Spleen (tissue), 11 donors: ENCODE measurements around the gene VPS26B. TPM values are rescaled to one million over a fixed set of nuclear protein-coding genes. Genes with fewer than 3 reads are reported as not detected.
"Not testable (repeated sequence)": the region's sequence is repeated elsewhere in the genome, so short reads cannot be mapped to it uniquely, and the experiment has no call there.

Source experiments
- DNase-seq: peaks from one replicate; pipeline ENCODE4 v3.0.0-alpha.2; 2020
- H3K27ac ChIP-seq, 8 donors: fragments of 200-600 bp; sonication (generic) in 7 of 8; 1 replicate in 4 of 8; 2 replicates in 4 of 8; pipeline versions ENCODE4 v1.5.0 to v1.8.0; 2016 to 2021; ENCODE audit warnings: inconsistent platforms in 4 of 8, mild to moderate bottlenecking in 4 of 8, moderate library complexity in 1 of 8
- H3K27me3 ChIP-seq, 7 donors: fragments of 200-600 bp; sonication (generic) in 6 of 7; replicated peaks in 1 of 7; 1 replicate in 4 of 7; 2 replicates in 3 of 7; pipeline versions ENCODE4 v1.5.0 to v1.8.0; 2016 to 2021; ENCODE audit warnings: inconsistent platforms in 3 of 7, mild to moderate bottlenecking in 1 of 7
- H3K36me3 ChIP-seq, 6 donors: fragments of 200-600 bp; sonication (generic) in 5 of 6; 1 replicate in 4 of 6; 2 replicates in 2 of 6; pipeline versions ENCODE4 v1.5.0 to v1.8.0; 2016 to 2021; ENCODE audit warnings: inconsistent platforms in 2 of 6
- H3K4me1 ChIP-seq, 6 donors: fragments of 200-600 bp; sonication (generic) in 5 of 6; 1 replicate in 3 of 6; 2 replicates in 3 of 6; pipeline versions ENCODE4 v1.5.0 to v1.8.0; 2016 to 2021; ENCODE audit warnings: inconsistent platforms in 3 of 6
- H3K4me3 ChIP-seq, 8 donors: fragments of 200-600 bp; sonication (generic) in 7 of 8; 1 replicate in 4 of 8; 2 replicates in 4 of 8; pipeline versions ENCODE4 v1.5.0 to v1.8.0; 2016 to 2021; ENCODE audit warnings: inconsistent platforms in 4 of 8, mild to moderate bottlenecking in 4 of 8, moderate library complexity in 2 of 8
- H3K9me3 ChIP-seq, 8 donors: fragments of 200-600 bp; sonication (generic) in 7 of 8; 1 replicate in 4 of 8; 2 replicates in 4 of 8; pipeline versions ENCODE4 v1.5.0 to v1.8.0; 2016 to 2021; ENCODE audit warnings: inconsistent platforms in 4 of 8
- POLR2A ChIP-seq, 3 donors: fragments of 450-650 bp; IDR thresholded peaks; one replicate each; pipeline ENCODE4 v1.5.1; 2017; ENCODE audit warnings: antibody characterized with exemption in 3 of 3, mild to moderate bottlenecking in 1 of 3
- POLR2AphosphoS5 ChIP-seq, 3 donors: sonication (generic); formaldehyde crosslinking; IDR thresholded peaks; one replicate each; pipeline ENCODE4 v1.5.1; 2017; ENCODE audit warnings: antibody characterized with exemption in 3 of 3
- WGBS, 5 donors: extraction: QIAGEN DNeasy Blood & Tissue Kit in 3 of 5; methylation state at CpG; one replicate each; pipeline versions ENCODE4 v1.1.5 to v1.1.7; 2013 to 2018; 5-methylcytosine and 5-hydroxymethylcytosine counted together
- intact Hi-C: fragments of 100-400 bp; cut with DNase I; formaldehyde crosslinking; loops from one replicate; pipeline ENCODE4 v1.15.0; 2023; ENCODE audit warnings: low total_unique reads
- polyA plus RNA-seq, 3 donors: library from polyadenylated mRNA; stranded (reverse); fragments of 200-250 nt; gene quantifications; one replicate each; pipeline ENCODE4 v1.2.1, GENCODE V29; 2013
- total RNA-seq, 7 donors: library from RNA; depleted of rRNA in 3 of 7; stranded (reverse); fragments of >200 nt in 3 of 7; fragmentation: NEBNext Ultra II Directional in 4 of 7; extraction: Animal tissue kit (Norgen Biotek cat#: 25700) in 4 of 7; gene quantifications; one replicate each; pipeline versions ENCODE4 v1.1.0 to v1.2.1, GENCODE V29; 2016 to 2021
- TF ChIP-seq, protein P1 (sequence below), 11 experiments: fragments of 200-600 bp in 7 of 11; fragments of 450-650 bp in 4 of 11; sonication (generic) in 4 of 11; IDR thresholded peaks in 8 of 11; conservative IDR thresholded peaks in 3 of 11; 1 replicate in 7 of 11; 2 replicates in 4 of 11; pipeline versions ENCODE4 v1.4.0 to v1.8.0; 2016 to 2021; ENCODE audit warnings: antibody characterized with exemption in 11 of 11, inconsistent platforms in 4 of 11, mild to moderate bottlenecking in 1 of 11
- donor health status: healthy with polysubstance abuse.
- donor health status: DM: no; HTN: no; CAD: no; lungs with moderate emphysema.
- donor health status: DM: no; HTN: no; CAD: no.
- donor health status: Bipolar disorder and iron deficiency.
- donor health status: healthy.
- donor health status: DM: no; HTN: no; CAD: no.
- donor health status: DM: yes; HTN: yes; CAD: no.

Gene VPS26B
- total and polyA plus RNA-seq, 10 donors = 9.7 to 48.9 (median 38.9) TPM

DNA sequence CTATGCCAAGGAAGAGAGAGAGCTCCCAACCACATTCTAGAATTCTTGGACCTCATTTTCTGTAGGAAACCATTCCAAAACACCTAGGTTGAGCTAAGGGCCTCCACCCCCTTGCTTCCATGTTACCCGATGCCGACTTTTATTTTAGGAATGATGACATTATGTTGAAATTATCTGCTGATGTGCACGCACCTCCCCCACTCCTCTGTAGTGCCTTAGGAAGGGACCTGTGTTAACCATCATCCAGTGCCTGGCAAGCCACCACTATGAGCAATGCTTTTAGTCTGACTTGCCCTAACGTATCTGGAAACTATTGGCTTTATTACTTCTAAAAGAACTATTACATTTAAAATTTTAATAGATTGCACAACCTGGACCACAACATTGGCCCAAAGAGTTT is 42.8 kb upstream of the VPS26B start:
- H3K36me3 ChIP-seq = peaks cover 0 to 100% (median 41%) of the 10 kb centered on the region in 6 donors
- no peak for TF ChIP-seq POLR2A (IDR thresholded peaks at IDR 0.05)
- TF ChIP-seq, protein P1, sequence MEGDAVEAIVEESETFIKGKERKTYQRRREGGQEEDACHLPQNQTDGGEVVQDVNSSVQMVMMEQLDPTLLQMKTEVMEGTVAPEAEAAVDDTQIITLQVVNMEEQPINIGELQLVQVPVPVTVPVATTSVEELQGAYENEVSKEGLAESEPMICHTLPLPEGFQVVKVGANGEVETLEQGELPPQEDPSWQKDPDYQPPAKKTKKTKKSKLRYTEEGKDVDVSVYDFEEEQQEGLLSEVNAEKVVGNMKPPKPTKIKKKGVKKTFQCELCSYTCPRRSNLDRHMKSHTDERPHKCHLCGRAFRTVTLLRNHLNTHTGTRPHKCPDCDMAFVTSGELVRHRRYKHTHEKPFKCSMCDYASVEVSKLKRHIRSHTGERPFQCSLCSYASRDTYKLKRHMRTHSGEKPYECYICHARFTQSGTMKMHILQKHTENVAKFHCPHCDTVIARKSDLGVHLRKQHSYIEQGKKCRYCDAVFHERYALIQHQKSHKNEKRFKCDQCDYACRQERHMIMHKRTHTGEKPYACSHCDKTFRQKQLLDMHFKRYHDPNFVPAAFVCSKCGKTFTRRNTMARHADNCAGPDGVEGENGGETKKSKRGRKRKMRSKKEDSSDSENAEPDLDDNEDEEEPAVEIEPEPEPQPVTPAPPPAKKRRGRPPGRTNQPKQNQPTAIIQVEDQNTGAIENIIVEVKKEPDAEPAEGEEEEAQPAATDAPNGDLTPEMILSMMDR (IDR thresholded peaks at IDR 0.05 in 8 of 11, conservative IDR thresholded peaks at IDR 0.05 in 3 of 11) = no peak
- TF ChIP-seq POLR2AphosphoS5 (IDR thresholded peaks at IDR 0.05) = no peak
- intact Hi-C loops = no loop called here
- no peak for DNase-seq
- no peak overlapping the region for H3K4me3 ChIP-seq
- WGBS, 5 donors = 89 to 95% (median 94%) methylated on average over 4 of the region's 4 CpGs
- no peaks in the 10 kb centered on the region for H3K4me1 ChIP-seq
- no peak overlapping the region for H3K27ac ChIP-seq
- H3K9me3 ChIP-seq = no peaks in the 10 kb centered on the region
- H3K27me3 ChIP-seq = no peaks in the 10 kb centered on the region

DNA sequence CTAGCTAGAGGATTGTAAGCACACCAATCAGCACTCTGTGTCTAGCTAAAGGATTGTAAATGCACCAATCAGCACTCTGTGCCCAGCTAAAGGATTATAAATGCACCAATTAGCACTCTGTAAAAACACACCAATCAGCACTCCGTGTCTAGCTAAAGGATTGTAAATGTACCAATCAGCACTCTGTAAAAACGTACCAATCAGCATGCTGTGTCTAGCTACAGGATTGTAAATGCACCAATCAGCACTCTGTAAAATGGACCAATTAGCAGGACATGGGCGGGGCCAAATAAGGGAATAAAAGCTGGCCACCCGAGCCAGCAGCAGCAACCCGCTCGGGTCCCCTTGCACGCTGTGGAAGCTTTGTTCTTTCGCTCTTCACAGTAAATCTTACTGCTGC is 36.4 kb upstream of the VPS26B start:
- peaks cover 0 to 100% (median 61%) of the 10 kb centered on the region in 6 donors for H3K36me3 ChIP-seq
- H3K4me1 ChIP-seq, H3K27me3 ChIP-seq, DNase-seq, H3K9me3 ChIP-seq, H3K27ac ChIP-seq, H3K4me3 ChIP-seq, intact Hi-C loops: not testable (repeated sequence)
- 96 to 99% (median 98%) methylated on average over 8 of the region's 8 CpGs for WGBS, 5 donors

DNA sequence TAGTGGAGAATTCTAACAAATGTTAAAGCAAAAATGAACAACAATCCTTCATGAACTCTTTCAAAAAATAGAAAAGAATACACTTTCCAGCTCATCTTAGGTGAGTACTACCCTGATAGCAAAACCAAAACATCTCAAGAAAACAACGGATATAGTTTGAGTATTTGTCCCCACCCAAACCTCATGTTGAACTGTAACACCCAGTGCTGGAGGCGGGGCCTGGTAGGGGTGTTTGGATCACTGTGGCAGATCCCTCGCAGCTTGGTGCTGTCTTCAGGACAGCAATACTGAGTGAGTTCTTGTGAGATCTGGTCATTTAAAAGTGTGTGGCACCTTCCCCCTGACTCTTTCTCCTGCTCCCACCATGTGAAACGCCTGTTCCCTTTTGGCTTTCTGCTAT is 27.7 kb upstream of the VPS26B start:
- intact Hi-C loops = no loop called here
- 93 to 96% (median 95%) methylated on average over 4 of the region's 4 CpGs for WGBS, 5 donors
- peaks cover 0 to 100% (median 39%) of the 10 kb centered on the region in 6 donors for H3K36me3 ChIP-seq
- H3K9me3 ChIP-seq = no peaks in the 10 kb centered on the region
- TF ChIP-seq, protein P1 (IDR thresholded peaks at IDR 0.05 in 8 of 11, conservative IDR thresholded peaks at IDR 0.05 in 3 of 11) = no peak
- TF ChIP-seq POLR2AphosphoS5 (IDR thresholded peaks at IDR 0.05) = no peak
- no peaks in the 10 kb centered on the region for H3K4me1 ChIP-seq
- no peak for DNase-seq
- H3K4me3 ChIP-seq = no peak overlapping the region
- H3K27ac ChIP-seq = no peak overlapping the region
- no peaks in the 10 kb centered on the region for H3K27me3 ChIP-seq

DNA sequence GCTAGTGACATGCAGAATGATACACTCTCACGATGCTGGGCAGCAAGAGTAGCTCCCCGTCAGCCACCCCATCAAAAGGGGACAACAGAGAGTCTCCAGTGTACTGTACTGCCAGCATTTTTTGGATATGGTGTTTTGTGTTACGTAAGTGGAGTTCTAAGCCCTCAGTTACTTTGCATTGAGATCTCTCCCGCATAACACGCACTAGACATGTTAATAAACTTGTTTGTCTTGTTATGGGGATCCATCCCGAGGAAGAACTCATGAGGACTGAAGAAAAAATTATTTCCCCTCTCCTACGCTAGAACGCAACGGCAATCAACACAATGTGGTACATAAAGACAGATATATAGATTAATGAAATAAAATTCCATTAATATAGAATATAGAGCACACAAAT is 24.9 kb upstream of the VPS26B start:
- DNase-seq = no peak
- Histone ChIP-seq H3K4me1 (no peaks in the 10 kb centered on the region), H3K9me3 (no peaks in the 10 kb centered on the region), H3K4me3 (no peak overlapping the region), H3K27me3 (no peaks in the 10 kb centered on the region), H3K36me3 (peaks cover 0 to 100% (median 41%) of the 10 kb centered on the region in 6 donors), H3K27ac (no peak overlapping the region)
- TF ChIP-seq POLR2AphosphoS5 (IDR thresholded peaks at IDR 0.05) = no peak
- TF ChIP-seq POLR2A (IDR thresholded peaks at IDR 0.05) = no peak
- TF ChIP-seq, protein P1 (IDR thresholded peaks at IDR 0.05 in 8 of 11, conservative IDR thresholded peaks at IDR 0.05 in 3 of 11) = no peak
- 96 to 98% (median 97%) methylated on average over 9 of the region's 9 CpGs for WGBS, 5 donors
- intact Hi-C loops = no loop called here

DNA sequence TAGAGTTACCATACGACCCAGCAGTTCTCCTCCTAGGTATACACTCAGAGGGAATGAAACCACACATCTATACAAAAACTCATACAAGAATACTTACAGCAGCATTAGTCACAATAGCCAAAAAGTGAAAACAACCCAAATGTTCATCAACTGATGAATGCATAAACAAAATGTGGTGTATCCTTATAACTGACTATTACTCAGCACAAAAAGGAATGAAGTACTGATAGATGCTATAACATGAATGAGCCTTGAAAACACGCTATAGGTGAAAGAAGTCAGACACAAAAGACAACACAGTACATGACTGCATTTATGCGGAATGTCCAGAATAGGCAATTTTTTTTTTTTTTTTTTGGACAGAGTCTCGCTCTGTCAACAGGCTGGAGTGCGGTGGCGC is 23.8 kb upstream of the VPS26B start:
- Histone ChIP-seq H3K36me3 (peaks cover 4 to 100% (median 47%) of the 10 kb centered on the region in 6 donors), H3K27ac (no peak overlapping the region), H3K9me3 (no peaks in the 10 kb centered on the region), H3K4me1 (no peaks in the 10 kb centered on the region), H3K27me3 (no peaks in the 10 kb centered on the region), H3K4me3 (no peak overlapping the region)
- WGBS, 5 donors = 93 to 99% (median 96%) methylated on average over 6 of the region's 6 CpGs
- DNase-seq = no peak
- TF ChIP-seq POLR2AphosphoS5 (IDR thresholded peaks at IDR 0.05) (no peak), POLR2A (IDR thresholded peaks at IDR 0.05) (no peak)
- TF ChIP-seq, protein P1 (IDR thresholded peaks at IDR 0.05 in 8 of 11, conservative IDR thresholded peaks at IDR 0.05 in 3 of 11) = no peak
- intact Hi-C loops = loop anchor here (10.0 kb wide), 1 partner anchor 54 kb away; the partner anchor contains the start of genes ACAD8 and THYN1
